IPS DF 19.7 (cell line): ENCODE measurements around the gene FAM240A.
"Not testable (repeated sequence)": the region's sequence is repeated elsewhere in the genome, so short reads cannot be mapped to it uniquely, and the experiment has no call there.

Experiments
- DNase-seq: peaks from one replicate; pipeline ENCODE4 v3.0.0-alpha.2; 2013; ENCODE audit warnings: low read depth, low spot score

Gene FAM240A

GRCh38 chr3:46612324-46612723 lies at the start of gene FAM240A:
FAM240A (plus strand) TSS chr3:46612525; CDS start chr3:46612684, 159 bp downstream.
- DNase-seq, result no peak

- DNase-seq, result no peak
These were observed 47.9 kb upstream of the FAM240A start for GRCh38 chr3:46564190-46565021.

DNA sequence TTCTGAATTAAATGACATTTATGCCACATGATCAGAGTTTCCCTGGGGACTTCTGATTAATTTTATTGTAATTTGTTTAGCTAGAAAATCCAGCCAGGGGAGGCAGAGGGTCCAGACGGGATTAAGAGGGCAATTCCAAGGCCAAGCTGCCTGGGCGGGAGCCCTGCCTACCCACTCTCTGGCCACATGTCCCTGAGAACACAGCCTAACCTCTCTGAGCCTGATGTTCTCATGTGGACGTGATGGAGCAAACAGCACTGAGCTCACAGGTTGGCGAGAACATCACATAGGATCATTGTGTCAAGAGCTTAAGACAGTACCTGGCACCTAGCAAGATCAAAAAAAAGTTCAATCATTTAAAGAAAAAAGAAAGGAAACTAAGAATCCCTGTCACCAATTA lies 47.2 kb upstream of the FAM240A start:
- no peak for DNase-seq

DNA sequence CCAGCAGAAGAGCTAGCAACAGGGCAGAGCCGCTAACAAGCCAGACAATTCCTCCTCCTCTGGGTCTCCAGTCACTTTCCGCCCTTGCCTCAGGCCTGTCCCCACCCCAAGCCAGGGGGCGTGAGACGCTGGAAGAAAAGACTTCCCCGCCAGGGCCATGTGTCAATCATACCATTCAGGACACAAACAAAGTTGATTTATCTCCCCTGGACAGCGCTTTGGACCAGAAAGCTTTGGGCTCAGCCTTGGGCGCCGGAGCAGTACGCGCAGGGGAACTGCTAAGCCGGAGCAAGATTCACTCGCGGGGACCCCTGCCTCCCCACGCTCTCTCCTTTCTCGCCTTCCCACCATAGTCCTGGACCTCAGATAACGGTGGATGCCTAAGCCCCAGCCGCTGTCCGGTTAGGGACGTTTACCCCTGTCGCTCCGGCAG lies 46.7 kb upstream of the FAM240A start:
- no peak for DNase-seq

DNA sequence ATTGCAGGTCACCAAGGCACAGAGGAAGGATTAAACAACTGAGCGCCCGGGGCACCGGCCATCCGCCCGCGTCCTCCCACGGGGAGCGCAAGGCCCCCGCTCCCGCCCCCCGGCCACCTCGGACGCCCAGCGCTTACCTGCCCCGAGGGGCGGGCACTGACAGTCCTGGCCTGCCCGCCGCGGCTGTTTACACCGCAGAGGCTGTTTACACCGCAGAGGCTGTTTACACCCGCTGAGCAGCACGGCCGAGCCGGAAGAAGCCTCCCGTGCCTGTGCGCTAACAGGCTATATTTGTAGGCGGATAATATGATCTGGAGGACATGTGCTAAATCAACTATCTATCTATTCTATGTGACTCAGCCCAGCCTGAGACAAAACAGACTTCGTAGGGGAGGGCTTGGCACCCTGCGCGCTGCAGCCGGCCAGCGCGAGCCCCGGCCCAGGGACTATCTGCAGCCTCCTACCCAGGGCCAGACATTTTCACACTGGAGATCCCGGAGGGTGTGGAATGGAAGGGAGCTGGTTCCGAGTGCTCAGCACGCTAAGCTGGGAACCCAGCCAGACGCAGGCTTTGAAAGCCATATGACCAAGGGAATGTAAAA lies 46.2 kb upstream of the FAM240A start, which contains the start of gene LRRC2:
Gene LRRC2 (minus strand): TSS at position 263 of the 602 bp plus-strand sequence. CDS start 14,711 bp downstream, outside the sequence.
- DNase-seq, result no peak

GRCh38 chr3:46571684-46572083 lies 40.6 kb upstream of the FAM240A start:
- DNase-seq, result no peak

- DNase-seq, result no peak
These were observed 38.6 kb upstream of the FAM240A start for GRCh38 chr3:46573701-46574100.

- DNase-seq, result peak; percentile 96
These were observed 38.1 kb upstream of the FAM240A start for GRCh38 chr3:46574243-46574646.

- DNase-seq, result no peak
These were observed 37.3 kb upstream of the FAM240A start for GRCh38 chr3:46574881-46575576.

GRCh38 chr3:46575577-46576222 lies 36.6 kb upstream of the FAM240A start:
- DNase-seq, result no peak

GRCh38 chr3:46576386-46576785 lies 35.9 kb upstream of the FAM240A start:
- no peak for DNase-seq

GRCh38 chr3:46576879-46577278 lies 35.4 kb upstream of the FAM240A start:
- DNase-seq, result no peak

GRCh38 chr3:46577580-46578249 lies 34.6 kb upstream of the FAM240A start:
- not testable (repeated sequence) for DNase-seq

- no peak for DNase-seq
These were observed 33.2 kb upstream of the FAM240A start for GRCh38 chr3:46578973-46579755.

- no peak for DNase-seq
These were observed 32.5 kb upstream of the FAM240A start for GRCh38 chr3:46579756-46580286.

DNA sequence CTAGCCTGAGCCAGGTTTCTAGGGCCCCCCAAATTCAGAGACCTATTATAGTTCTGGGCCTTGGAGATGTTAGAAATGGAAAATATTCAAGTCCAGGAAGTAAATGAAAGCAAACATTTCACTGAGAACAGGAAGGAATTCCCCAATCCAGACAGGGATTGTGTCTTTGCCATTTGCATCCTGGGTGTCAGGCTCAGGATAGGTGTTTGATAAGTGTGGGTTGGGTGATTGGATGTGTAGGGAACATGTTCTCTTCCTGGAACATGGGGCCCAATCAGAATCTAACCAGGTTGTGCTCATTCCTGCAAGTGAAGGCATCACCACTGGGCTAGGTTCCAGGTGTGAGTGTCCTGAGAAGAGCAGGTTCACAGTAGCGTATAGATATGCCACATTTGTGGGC lies 31.6 kb upstream of the FAM240A start:
- DNase-seq, result no peak

- no peak for DNase-seq
These were observed 27.5 kb upstream of the FAM240A start for GRCh38 chr3:46584598-46585467.

DNA sequence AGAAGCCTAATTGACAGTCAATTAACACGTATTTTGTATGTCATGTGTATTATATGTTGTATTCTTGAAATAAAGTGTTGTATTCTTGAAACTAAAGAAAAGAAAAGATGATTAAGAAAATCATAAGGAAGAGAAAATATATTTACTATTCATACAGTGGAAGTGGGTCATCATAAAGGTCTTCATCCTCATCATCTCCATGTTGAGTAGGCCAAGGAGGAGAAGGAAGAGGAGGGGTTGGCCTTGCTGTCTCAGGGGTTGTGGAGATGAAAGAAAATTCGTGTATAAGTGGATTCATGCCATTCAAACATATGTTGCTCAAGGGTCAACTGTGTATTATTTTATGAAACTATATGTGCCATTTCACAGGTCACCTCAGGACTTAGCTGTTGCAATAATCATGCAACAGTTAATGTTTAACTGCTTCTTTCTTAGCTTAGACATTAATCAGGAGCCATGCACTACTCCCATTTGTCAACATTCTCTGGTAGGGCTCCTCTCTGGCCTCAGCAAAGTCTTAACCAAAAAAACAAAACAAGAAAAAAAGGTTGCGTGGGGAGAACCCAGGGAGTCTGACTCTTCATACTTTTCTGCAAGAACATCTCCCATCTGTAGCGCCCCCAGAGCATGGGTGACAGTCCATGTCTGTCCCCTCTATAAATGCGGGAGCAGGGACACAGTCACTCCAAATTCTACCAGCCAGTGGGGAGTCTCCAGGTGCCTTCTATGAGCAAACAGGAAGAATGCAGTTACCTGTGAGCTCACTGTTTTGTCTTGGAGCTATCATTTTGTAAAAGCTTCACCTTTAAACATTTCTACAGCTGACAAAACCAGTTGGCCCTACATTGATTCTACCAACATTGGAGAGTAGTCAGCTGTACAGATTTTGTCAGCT lies 26.3 kb upstream of the FAM240A start:
- no peak for DNase-seq
